B cell (primary cell): Measurements from ENCODE around the gene SLC22A6. TPM values are rescaled to one million over a fixed set of nuclear protein-coding genes. Genes with fewer than 3 reads are reported as not detected.

Experiments
- ATAC-seq: fragments of 200-7000 bp; cut with Tn5 transposase; one replicate; pipeline ENCODE4 v1.10.0; 2021; ENCODE audit warnings: low read depth, mild to moderate bottlenecking, moderate number of reproducible peaks, moderate library complexity
- CTCF ChIA-PET: fragments of 350-600 bp; sonication (Branson Sonifier 250); formaldehyde crosslinking; loops from one replicate; lab custom pipeline; 2021; ENCODE audit warnings: antibody characterized with exemption, inconsistent platforms; lab: Charles Lee
- POLR2A ChIA-PET: fragments of 350-600 bp; sonication (Branson Sonifier 250); formaldehyde crosslinking; loops from one replicate; lab custom pipeline; 2021; ENCODE audit warnings: antibody characterized with exemption; lab: Charles Lee
- DNase-seq: peaks from one replicate; pipeline ENCODE4 v3.0.0; 2013
- H2AFZ ChIP-seq: 2 replicates; pipeline ENCODE4 v1.6.1; 2012; ENCODE audit warnings: mild to moderate bottlenecking, low read depth, low read length; ENCODE audit not compliant: insufficient read depth, poor library complexity, severe bottlenecking
- H3K27ac ChIP-seq, 2 donors: 1 replicate in 1 of 2; 2 replicates in 1 of 2; pipeline ENCODE4 v1.5.1; 2012 to 2013; ENCODE audit warnings: low read length in 2 of 2, mild to moderate bottlenecking in 2 of 2, moderate library complexity in 1 of 2
- H3K27me3 ChIP-seq, 4 experiments: fragments of 200-600 bp in 1 of 4; sonication (generic) in 1 of 4; replicated peaks in 1 of 4; 1 replicate in 2 of 4; 2 replicates in 2 of 4; pipeline versions ENCODE4 v1.6.1 to v1.7.0; 2013 to 2016; ENCODE audit warnings: low read length in 3 of 4, mild to moderate bottlenecking in 2 of 4, mixed read lengths in 1 of 4, moderate library complexity in 1 of 4; ENCODE audit not compliant: insufficient read depth in 4 of 4, control insufficient read depth in 3 of 4; ENCODE audit errors: control extremely low read depth in 1 of 4
- H3K36me3 ChIP-seq, 2 experiments: replicated peaks in 1 of 2; 1 replicate in 1 of 2; 2 replicates in 1 of 2; pipeline versions ENCODE4 v1.6.1 to v1.7.1; 2013; ENCODE audit warnings: low read length in 1 of 2; ENCODE audit not compliant: insufficient read depth in 2 of 2, control insufficient read depth in 1 of 2; ENCODE audit errors: control extremely low read depth in 1 of 2, extremely low read depth in 1 of 2
- H3K4me1 ChIP-seq, 2 donors: fragments of 200-600 bp in 1 of 2; sonication (generic) in 1 of 2; 1 replicate in 1 of 2; 2 replicates in 1 of 2; pipeline versions ENCODE4 v1.5.1 to v1.6.1; 2013 to 2017; ENCODE audit warnings: low read length in 2 of 2; ENCODE audit not compliant: control insufficient read depth in 2 of 2, insufficient read depth in 2 of 2
- H3K4me2 ChIP-seq: replicated peaks from 2 replicates; pipeline ENCODE3; 2012; ENCODE audit warnings: mild to moderate bottlenecking, low read depth, low read length; ENCODE audit not compliant: poor library complexity, severe bottlenecking
- H3K4me3 ChIP-seq, 5 experiments: fragments of 200-600 bp in 1 of 5; sonication (generic) in 1 of 5; 1 replicate in 3 of 5; 2 replicates in 2 of 5; pipeline versions ENCODE4 v1.5.1 to v1.7.0; 2011 to 2016; ENCODE audit warnings: low read length in 4 of 5, mild to moderate bottlenecking in 4 of 5, low read depth in 2 of 5, control low read depth in 1 of 5, moderate library complexity in 1 of 5; ENCODE audit not compliant: insufficient read depth in 1 of 5; ENCODE audit errors: control extremely low read depth in 1 of 5, extremely low read depth in 1 of 5
- H3K79me2 ChIP-seq: fragments of 200-600 bp; sonication (generic); one replicate; pipeline ENCODE4 v1.6.0; 2016; ENCODE audit warnings: low read length; ENCODE audit not compliant: control insufficient read depth, insufficient read depth
- H3K9ac ChIP-seq: fragments of 200-600 bp; sonication (generic); 2 replicates; pipeline ENCODE4 v1.6.1; 2017; ENCODE audit warnings: mild to moderate bottlenecking, low read length, moderate library complexity
- H3K9me3 ChIP-seq, 3 donors: one replicate each; pipeline versions ENCODE4 v1.6.1 to v1.7.1; 2013; ENCODE audit warnings: low read length in 2 of 3; ENCODE audit not compliant: control insufficient read depth in 2 of 3, insufficient read depth in 1 of 3; ENCODE audit errors: control extremely low read depth in 1 of 3
- H4K20me1 ChIP-seq: 2 replicates; pipeline ENCODE4 v1.6.0; 2012; ENCODE audit warnings: mild to moderate bottlenecking, low read length; ENCODE audit not compliant: insufficient read depth, control insufficient read depth, poor library complexity, severe bottlenecking
- H3K27ac Mint-ChIP-seq: one replicate; pipeline ENCODE4 v1.8.0; 2021; ENCODE audit warnings: mixed read lengths
- H3K27me3 Mint-ChIP-seq: one replicate; pipeline ENCODE4 v1.8.0; 2021; ENCODE audit warnings: mixed read lengths
- H3K4me1 Mint-ChIP-seq: one replicate; pipeline ENCODE4 v1.8.0; 2021; ENCODE audit warnings: mixed read lengths
- H3K4me3 Mint-ChIP-seq: one replicate; pipeline ENCODE4 v1.8.0; 2021; ENCODE audit warnings: mixed read lengths
- H3K9me3 Mint-ChIP-seq: one replicate; pipeline ENCODE4 v1.8.0; 2022; ENCODE audit warnings: mixed read lengths; ENCODE audit not compliant: insufficient read depth
- EZH2 ChIP-seq: IDR thresholded peaks from 2 replicates; pipeline ENCODE4 v1.6.1; 2012; ENCODE audit warnings: borderline replicate concordance, low read depth, mild to moderate bottlenecking, moderate library complexity, low read length; ENCODE audit not compliant: insufficient read depth, poor library complexity, severe bottlenecking
- WGBS: methylation state at CpG from one replicate; pipeline ENCODE4 v1.1.5; 2013; ENCODE audit warnings: missing lambda C conversion rate; ENCODE audit not compliant: insufficient coverage; 5-methylcytosine and 5-hydroxymethylcytosine counted together
- intact Hi-C: fragments of 100-400 bp; cut with micrococcal nuclease; formaldehyde crosslinking; loops from one replicate; pipeline ENCODE4 v1.10.0; 2022
- polyA plus RNA-seq: library from polyadenylated mRNA; depleted of rRNA; stranded (reverse); fragments of >200 nt; gene quantifications from 2 replicates; pipeline ENCODE4 v1.2.3, GENCODE V29; 2012
- total RNA-seq, 2 donors: library from RNA; stranded (reverse); fragments of 120-200 nt in 1 of 2; gene quantifications; 1 replicate in 1 of 2; 2 replicates in 1 of 2; pipeline versions ENCODE4 v1.2.3 to v1.2.4, GENCODE V29; 2013 to 2022
- TF ChIP-seq, protein P1 (sequence below): fragments of 200-600 bp; IDR thresholded peaks from one replicate; pipeline ENCODE4 v1.8.0; 2022; ENCODE audit warnings: antibody characterized with exemption, mild to moderate bottlenecking

SLC22A6 gene
- total and polyA plus RNA-seq, 2 donors (not counting 1 experiment from before 2014, with no cell fraction given), result not detected

GRCh38 chr11:63023841-63024648 is 39.3 kb upstream of the SLC22A6 start:
- TF ChIP-seq, protein P1, sequence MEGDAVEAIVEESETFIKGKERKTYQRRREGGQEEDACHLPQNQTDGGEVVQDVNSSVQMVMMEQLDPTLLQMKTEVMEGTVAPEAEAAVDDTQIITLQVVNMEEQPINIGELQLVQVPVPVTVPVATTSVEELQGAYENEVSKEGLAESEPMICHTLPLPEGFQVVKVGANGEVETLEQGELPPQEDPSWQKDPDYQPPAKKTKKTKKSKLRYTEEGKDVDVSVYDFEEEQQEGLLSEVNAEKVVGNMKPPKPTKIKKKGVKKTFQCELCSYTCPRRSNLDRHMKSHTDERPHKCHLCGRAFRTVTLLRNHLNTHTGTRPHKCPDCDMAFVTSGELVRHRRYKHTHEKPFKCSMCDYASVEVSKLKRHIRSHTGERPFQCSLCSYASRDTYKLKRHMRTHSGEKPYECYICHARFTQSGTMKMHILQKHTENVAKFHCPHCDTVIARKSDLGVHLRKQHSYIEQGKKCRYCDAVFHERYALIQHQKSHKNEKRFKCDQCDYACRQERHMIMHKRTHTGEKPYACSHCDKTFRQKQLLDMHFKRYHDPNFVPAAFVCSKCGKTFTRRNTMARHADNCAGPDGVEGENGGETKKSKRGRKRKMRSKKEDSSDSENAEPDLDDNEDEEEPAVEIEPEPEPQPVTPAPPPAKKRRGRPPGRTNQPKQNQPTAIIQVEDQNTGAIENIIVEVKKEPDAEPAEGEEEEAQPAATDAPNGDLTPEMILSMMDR, result peak; percentile 100
- no peak for TF ChIP-seq EZH2
- Histone ChIP-seq H4K20me1 (no peaks in the 10 kb centered on the region), H3K4me2 (no peak overlapping the region), H3K36me3 (no peaks in the 10 kb centered on the region), H3K27me3 (peaks cover 0 to 13% (median 0%) of the 10 kb centered on the region in 4 experiments), H3K4me1 (peaks cover 0 to 3% of the 10 kb centered on the region in 2 donors), H3K79me2 (no peaks in the 10 kb centered on the region), H3K9me3 (peaks cover 0 to 5% (median 0%) of the 10 kb centered on the region in 3 donors), H3K27ac (no peak overlapping the region), H3K9ac (no peak overlapping the region), H2AFZ (peak overlapping the region; percentile 4), H3K4me3 (no peak overlapping the region)
- H3K4me1 Mint-ChIP-seq, result peaks cover 4% of the 10 kb centered on the region
- no peaks in the 10 kb centered on the region for H3K9me3 Mint-ChIP-seq
- peak; percentile 82 for DNase-seq
- peak; percentile 90 for ATAC-seq
- no peak overlapping the region for H3K27ac Mint-ChIP-seq
- POLR2A ChIA-PET, result no interaction called here
- WGBS, result 15% methylated on average over 13 of the region's 19 CpGs
- H3K4me3 Mint-ChIP-seq, result no peak overlapping the region
- CTCF ChIA-PET, result interaction anchor here (0.6 to 8.5 kb wide), 15 partner anchors 10 to 627 kb away, joined by 3 to 308 read pairs (median 6); partner anchors contain the start of gene SLC22A8
- peaks cover 32% of the 10 kb centered on the region for H3K27me3 Mint-ChIP-seq
- intact Hi-C loops, result no loop called here

DNA sequence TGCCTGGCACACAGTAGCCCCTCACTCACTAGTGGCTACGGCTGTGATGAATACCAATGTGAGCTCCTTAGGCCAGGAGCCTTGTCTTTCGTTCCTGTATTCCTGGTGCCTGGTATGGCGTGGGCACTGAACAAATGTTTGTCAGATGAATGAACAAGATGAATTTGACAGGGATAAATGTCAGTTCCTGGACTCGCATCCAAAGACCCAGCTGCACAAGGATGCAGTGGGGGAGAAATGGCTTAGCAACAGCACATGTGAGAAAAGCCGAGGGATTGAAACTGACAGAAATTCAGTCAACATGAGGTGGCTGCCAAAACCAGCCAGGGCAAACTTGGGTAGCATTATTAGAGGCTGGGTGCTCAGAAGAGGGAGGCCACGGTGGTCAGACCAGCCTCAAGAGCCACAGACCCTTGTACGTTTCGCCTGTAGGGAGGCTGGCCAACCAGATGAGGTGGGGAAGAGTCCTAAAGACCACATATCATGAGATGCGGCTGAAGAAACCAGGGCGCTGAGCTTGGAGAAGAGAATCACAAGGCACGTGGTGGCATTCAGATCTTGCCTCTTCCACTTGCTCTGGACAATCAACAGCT is 38.6 kb upstream of the SLC22A6 start:
- DNase-seq (peak; percentile 18), ATAC-seq (no peak)
- H2AFZ ChIP-seq, result no peak overlapping the region
- Mint-ChIP-seq H3K4me3 (no peak overlapping the region), H3K9me3 (no peaks in the 10 kb centered on the region), H3K27ac (peak overlapping the region; percentile 10), H3K4me1 (peaks cover 4% of the 10 kb centered on the region), H3K27me3 (peaks cover 34% of the 10 kb centered on the region)
- H3K9me3 ChIP-seq, result peaks cover 0 to 5% (median 0%) of the 10 kb centered on the region in 3 donors
- H3K9ac ChIP-seq, result no peak overlapping the region
- CTCF ChIA-PET, result interaction anchor here (0.6 to 8.5 kb wide), 14 partner anchors 9 to 626 kb away, joined by 3 to 308 read pairs (median 6); partner anchors contain the start of gene SLC22A8
- H3K27ac ChIP-seq, result no peak overlapping the region
- WGBS, result 84% methylated on average over 11 of the region's 11 CpGs
- H4K20me1 ChIP-seq, result no peaks in the 10 kb centered on the region
- no peaks in the 10 kb centered on the region for H3K79me2 ChIP-seq
- H3K27me3 ChIP-seq, result peaks cover 0 to 13% (median 0%) of the 10 kb centered on the region in 4 experiments
- H3K4me2 ChIP-seq, result no peak overlapping the region
- TF ChIP-seq EZH2, result no peak
- TF ChIP-seq, protein P1, result no peak
- no peaks in the 10 kb centered on the region for H3K36me3 ChIP-seq
- H3K4me3 ChIP-seq, result no peak overlapping the region
- intact Hi-C loops, result no loop called here
- POLR2A ChIA-PET, result no interaction called here
- H3K4me1 ChIP-seq, result peaks cover 0 to 3% of the 10 kb centered on the region in 2 donors
